HEK293T (cell line): ENCODE results near the gene RAPGEF6.
A peak's percentile ranks its signal among the peaks of the same experiment; 100 is the strongest.

ENCODE experiments used
- CTCF ChIA-PET: fragments of 350-600 bp; formaldehyde crosslinking; extraction: SDS; loops from one replicate; lab custom pipeline; 2021; ENCODE audit warnings: antibody characterized with exemption, inconsistent platforms; lab: Yijun Ruan, JAX
- POLR2A ChIA-PET: fragments of 350-600 bp; formaldehyde crosslinking; extraction: SDS; loops from one replicate; lab custom pipeline; 2020; ENCODE audit warnings: antibody characterized with exemption, inconsistent platforms; lab: Yijun Ruan, JAX
- DNase-seq: peaks from one replicate; pipeline ENCODE4 v3.0.0; 2012; ENCODE audit warnings: mixed read lengths; ENCODE audit errors: extremely low spot score
- BHLHE40 ChIP-seq: fragments of 450-650 bp; IDR thresholded peaks from 2 replicates; pipeline ENCODE4 v1.6.1; 2016; ENCODE audit warnings: mild to moderate bottlenecking, moderate library complexity, borderline replicate concordance
- CTBP1 ChIP-seq: fragments of 450-650 bp; IDR thresholded peaks from 2 replicates; pipeline ENCODE4 v1.6.1; 2016; ENCODE audit warnings: borderline replicate concordance
- ELF4 ChIP-seq: fragments of 450-650 bp; IDR thresholded peaks from 2 replicates; pipeline ENCODE4 v1.6.1; 2017; ENCODE audit warnings: antibody characterized with exemption
- FOXA1 ChIP-seq: fragments of 450-650 bp; IDR thresholded peaks from 2 replicates; pipeline ENCODE4 v1.6.1; 2016; ENCODE audit warnings: mild to moderate bottlenecking
- FOXK2 ChIP-seq: fragments of 450-650 bp; IDR thresholded peaks from 2 replicates; pipeline ENCODE4 v1.6.1; 2016; ENCODE audit warnings: mild to moderate bottlenecking
- FOXM1 ChIP-seq: fragments of 450-650 bp; IDR thresholded peaks from 2 replicates; pipeline ENCODE4 v1.6.1; 2017; ENCODE audit warnings: mild to moderate bottlenecking, borderline replicate concordance
- HDGF ChIP-seq: fragments of 450-650 bp; IDR thresholded peaks from 2 replicates; pipeline ENCODE4 v1.6.1; 2017; ENCODE audit warnings: antibody characterized with exemption, borderline replicate concordance
- L3MBTL2 ChIP-seq: fragments of 450-650 bp; conservative IDR thresholded peaks from 2 replicates; pipeline ENCODE4 v1.6.1; 2016; ENCODE audit warnings: mild to moderate bottlenecking
- LEF1 ChIP-seq: fragments of 450-650 bp; IDR thresholded peaks from 2 replicates; pipeline ENCODE4 v1.6.1; 2017; ENCODE audit warnings: mild to moderate bottlenecking, borderline replicate concordance
- NFRKB ChIP-seq: fragments of 450-650 bp; IDR thresholded peaks from 2 replicates; pipeline ENCODE4 v1.6.1; 2016; ENCODE audit warnings: mild to moderate bottlenecking, moderate library complexity
- PKNOX1 ChIP-seq: fragments of 450-650 bp; IDR thresholded peaks from 2 replicates; pipeline ENCODE4 v1.6.1; 2016
- SP1 ChIP-seq: fragments of 450-650 bp; IDR thresholded peaks from 2 replicates; pipeline ENCODE4 v1.6.1; 2017
- SUZ12 ChIP-seq: fragments of 450-650 bp; IDR thresholded peaks from 2 replicates; pipeline ENCODE4 v1.6.1; 2016; ENCODE audit warnings: mild to moderate bottlenecking
- TARDBP ChIP-seq: fragments of 450-650 bp; IDR thresholded peaks from 2 replicates; pipeline ENCODE4 v1.6.1; 2016
- ZNF384 ChIP-seq: fragments of 450-650 bp; IDR thresholded peaks from 2 replicates; pipeline ENCODE4 v1.6.1; 2016

The RAPGEF6 gene

GRCh38 chr5:131644370-131644769 lies 9.3 kb upstream of the RAPGEF6 start:
- CTCF ChIA-PET, result no interaction called here
- TF ChIP-seq ELF4 (no peak), TARDBP (no peak), SUZ12 (no peak), PKNOX1 (no peak), SP1 (no peak), FOXA1 (no peak), CTBP1 (no peak)
- POLR2A ChIA-PET, result interaction anchor here (0.9 kb wide), 1 partner anchor 8 kb away, joined by 3 read pairs; no protein-coding TSS in a partner anchor

GRCh38 chr5:131641494-131641893 lies 6.5 kb upstream of the RAPGEF6 start:
- TF ChIP-seq FOXK2 (no peak), L3MBTL2 (no peak), BHLHE40 (no peak)
- DNase-seq, result no peak
- ChIA-PET POLR2A (no interaction called here), CTCF (interaction anchor here (0.8 kb wide), 1 partner anchor 52 kb away, joined by 3 read pairs; no protein-coding TSS in a partner anchor)

More at GRCh38 chr5:131644370-131644769, 9.3 kb upstream of the RAPGEF6 start:
- no peak for DNase-seq

- TF ChIP-seq PKNOX1, result no peak
- no peak for TF ChIP-seq LEF1
- no peak for TF ChIP-seq NFRKB
- no peak for TF ChIP-seq FOXM1
- TF ChIP-seq BHLHE40, result no peak
- no peak for TF ChIP-seq L3MBTL2
- TF ChIP-seq ZNF384, result no peak
- TF ChIP-seq HDGF, result no peak
- TF ChIP-seq ELF4, result no peak
- no peak for TF ChIP-seq FOXA1
- no peak for TF ChIP-seq CTBP1
- no peak for TF ChIP-seq FOXK2
- no peak for TF ChIP-seq SUZ12
- ChIA-PET CTCF (interaction anchor here (0.8 kb wide), 1 partner anchor 51 kb away, joined by 3 read pairs; no protein-coding TSS in a partner anchor), POLR2A (interaction anchor here (0.8 kb wide), 1 partner anchor 157 kb away, joined by 3 read pairs; no protein-coding TSS in a partner anchor)
- DNase-seq, result no peak
Observed at GRCh38 chr5:131640043-131640856, 5.2 kb upstream of the RAPGEF6 start.

GRCh38 chr5:131639148-131639547 lies 4.1 kb upstream of the RAPGEF6 start:
- no peak for DNase-seq
- no peak for TF ChIP-seq BHLHE40
- no peak for TF ChIP-seq TARDBP
- TF ChIP-seq SUZ12, result no peak
- no peak for TF ChIP-seq FOXA1
- TF ChIP-seq CTBP1, result no peak
- TF ChIP-seq SP1, result no peak
- no peak for TF ChIP-seq LEF1
- TF ChIP-seq L3MBTL2, result no peak
- no peak for TF ChIP-seq ELF4
- ChIA-PET CTCF (interaction anchor here (0.5 kb wide), 1 partner anchor 17 kb away, joined by 7 read pairs; no protein-coding TSS in a partner anchor), POLR2A (no interaction called here)

DNA sequence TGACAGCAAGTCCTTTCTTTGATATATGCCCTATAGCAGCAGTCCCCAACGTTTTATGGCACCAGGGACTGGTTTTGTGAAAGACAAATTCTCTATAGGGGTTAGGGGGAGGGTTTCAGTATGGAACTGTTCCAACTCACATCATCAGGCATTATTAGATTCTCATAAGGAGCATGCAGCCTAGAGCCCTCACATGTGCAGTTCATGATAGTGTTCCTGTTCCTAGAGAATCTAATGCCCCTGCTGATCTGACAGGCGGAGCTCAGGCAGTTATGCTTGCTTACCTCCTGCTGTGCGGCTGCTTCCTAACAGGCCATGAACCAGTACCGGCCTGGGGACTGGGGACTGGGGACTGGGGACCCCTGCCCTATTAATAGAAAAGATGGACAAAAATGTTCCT lies 2.7 kb upstream of the RAPGEF6 start:
- ChIA-PET POLR2A (no interaction called here), CTCF (no interaction called here)
- no peak for DNase-seq
- TF ChIP-seq CTBP1 (no peak), PKNOX1 (peak; percentile 58)

- TF ChIP-seq FOXK2 (no peak), PKNOX1 (peak; percentile 78)
- CTCF ChIA-PET, result no interaction called here
- DNase-seq, result no peak
- POLR2A ChIA-PET, result interaction anchor here (0.6 to 1.2 kb wide), 8 partner anchors 9 to 161 kb away, joined by 3 to 6 read pairs (median 3); partner anchors contain the start of gene FNIP1
Observed at GRCh38 chr5:131635684-131636572, 899 bp upstream of the RAPGEF6 start.
